Colonic mucosa (tissue), 4 donors: ENCODE results near the gene ARHGEF3. TPM values are rescaled to one million over a fixed set of nuclear protein-coding genes. Genes with fewer than 3 reads are reported as not detected.

Source experiments
- DNase-seq: peaks from one replicate; pipeline ENCODE4 v3.0.0-alpha.2; 2020
- H3K27ac ChIP-seq: fragments of 200-600 bp; one replicate; pipeline ENCODE4 v1.8.0; 2021
- H3K27me3 ChIP-seq: fragments of 200-600 bp; one replicate; pipeline ENCODE4 v1.8.0; 2021
- H3K36me3 ChIP-seq: fragments of 200-600 bp; one replicate; pipeline ENCODE4 v1.8.0; 2021
- H3K4me1 ChIP-seq: fragments of 200-600 bp; one replicate; pipeline ENCODE4 v1.8.0; 2021; ENCODE audit warnings: mild to moderate bottlenecking
- H3K4me3 ChIP-seq: fragments of 200-600 bp; one replicate; pipeline ENCODE4 v1.8.0; 2021
- H3K9ac ChIP-seq, 2 donors: one replicate each; pipeline ENCODE4 v1.7.0; 2013; ENCODE audit warnings: control low read depth in 2 of 2, low read depth in 2 of 2, low read length in 2 of 2
- H3K9me3 ChIP-seq: fragments of 200-600 bp; one replicate; pipeline ENCODE4 v1.8.0; 2021
- intact Hi-C: fragments of 100-400 bp; cut with DNase I; formaldehyde crosslinking; loops from one replicate; pipeline ENCODE4 v1.14.1; 2022
- total RNA-seq, 2 donors: library from RNA; stranded (reverse); fragmentation: NEBNext Ultra II Directional in 1 of 2; extraction: Animal tissue kit (Norgen Biotek cat#: 25700) in 1 of 2; gene quantifications; one replicate each; pipeline ENCODE4 v1.2.1, GENCODE V29; 2021
- TF ChIP-seq, protein P1 (sequence below): fragments of 200-600 bp; IDR thresholded peaks from one replicate; pipeline ENCODE4 v1.8.0; 2022; ENCODE audit warnings: antibody characterized with exemption, mild to moderate bottlenecking
- donor health status: healthy.
- donor health status: DM: no; HTN: no; CAD: no.
- donor health status: DM: no; HTN: no; CAD: no.

Gene ARHGEF3
- total RNA-seq, 2 donors from 2014 or later = 10.2 to 14.7 TPM

DNA sequence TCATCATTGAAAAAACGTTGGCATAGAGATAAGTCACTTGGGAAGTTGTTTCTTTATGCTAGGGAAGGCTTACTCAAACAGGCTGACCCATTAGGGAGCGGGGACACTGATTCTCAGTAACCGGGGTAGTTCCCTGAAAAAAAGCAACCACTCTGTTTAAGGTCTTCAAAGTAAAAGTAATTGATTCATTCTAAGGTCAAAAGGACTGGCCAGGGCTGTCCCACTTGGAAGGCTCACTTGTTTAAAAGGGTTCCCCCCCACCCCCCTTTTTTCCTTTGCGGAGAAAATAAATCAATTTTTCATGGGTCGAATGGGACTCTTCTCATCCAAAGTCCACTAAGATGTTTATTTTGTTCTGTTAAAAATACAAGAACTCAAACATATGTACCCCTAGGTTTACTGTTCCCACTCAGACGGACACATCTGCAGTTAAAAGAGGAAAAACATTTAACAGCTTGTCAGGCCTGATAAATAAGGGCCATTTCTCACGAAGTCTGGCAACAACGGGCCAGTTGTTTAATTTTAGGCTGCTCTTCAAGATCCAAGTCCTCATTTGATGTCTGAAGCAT lies 53.0 kb downstream of the ARHGEF3 start:
- Histone ChIP-seq H3K9ac (no peak overlapping the region), H3K4me3 (no peak overlapping the region), H3K27me3 (no peaks in the 10 kb centered on the region), H3K36me3 (no peaks in the 10 kb centered on the region), H3K9me3 (no peaks in the 10 kb centered on the region), H3K4me1 (no peaks in the 10 kb centered on the region), H3K27ac (no peak overlapping the region)
- intact Hi-C loops = no loop called here
- no peak for DNase-seq
- TF ChIP-seq, protein P1, sequence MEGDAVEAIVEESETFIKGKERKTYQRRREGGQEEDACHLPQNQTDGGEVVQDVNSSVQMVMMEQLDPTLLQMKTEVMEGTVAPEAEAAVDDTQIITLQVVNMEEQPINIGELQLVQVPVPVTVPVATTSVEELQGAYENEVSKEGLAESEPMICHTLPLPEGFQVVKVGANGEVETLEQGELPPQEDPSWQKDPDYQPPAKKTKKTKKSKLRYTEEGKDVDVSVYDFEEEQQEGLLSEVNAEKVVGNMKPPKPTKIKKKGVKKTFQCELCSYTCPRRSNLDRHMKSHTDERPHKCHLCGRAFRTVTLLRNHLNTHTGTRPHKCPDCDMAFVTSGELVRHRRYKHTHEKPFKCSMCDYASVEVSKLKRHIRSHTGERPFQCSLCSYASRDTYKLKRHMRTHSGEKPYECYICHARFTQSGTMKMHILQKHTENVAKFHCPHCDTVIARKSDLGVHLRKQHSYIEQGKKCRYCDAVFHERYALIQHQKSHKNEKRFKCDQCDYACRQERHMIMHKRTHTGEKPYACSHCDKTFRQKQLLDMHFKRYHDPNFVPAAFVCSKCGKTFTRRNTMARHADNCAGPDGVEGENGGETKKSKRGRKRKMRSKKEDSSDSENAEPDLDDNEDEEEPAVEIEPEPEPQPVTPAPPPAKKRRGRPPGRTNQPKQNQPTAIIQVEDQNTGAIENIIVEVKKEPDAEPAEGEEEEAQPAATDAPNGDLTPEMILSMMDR = no peak

DNA sequence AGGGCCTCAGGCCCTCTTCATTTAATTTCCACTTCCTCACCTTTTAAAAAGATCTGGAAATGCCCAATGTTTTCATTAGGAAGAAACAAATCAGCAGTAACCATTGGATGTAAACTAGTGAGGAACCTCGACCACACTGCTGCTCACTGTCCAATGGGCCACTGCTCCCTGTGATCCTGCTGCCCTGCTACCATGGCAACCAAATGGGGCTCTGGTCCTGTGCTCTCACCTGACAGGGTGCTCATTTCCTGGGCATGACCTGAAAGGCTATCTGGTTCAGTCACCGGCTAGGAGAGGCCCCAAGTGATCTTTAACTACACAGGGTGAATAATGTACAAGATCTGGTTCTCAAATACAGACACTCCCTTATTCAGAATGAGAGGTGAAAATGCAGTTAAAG lies 54.6 kb downstream of the ARHGEF3 start:
- Histone ChIP-seq H3K27ac (no peak overlapping the region), H3K9me3 (no peaks in the 10 kb centered on the region), H3K9ac (no peak overlapping the region), H3K36me3 (no peaks in the 10 kb centered on the region), H3K4me1 (no peaks in the 10 kb centered on the region), H3K4me3 (no peak overlapping the region), H3K27me3 (no peaks in the 10 kb centered on the region)
- no peak for DNase-seq
- intact Hi-C loops = no loop called here
- TF ChIP-seq, protein P1 = no peak

DNA sequence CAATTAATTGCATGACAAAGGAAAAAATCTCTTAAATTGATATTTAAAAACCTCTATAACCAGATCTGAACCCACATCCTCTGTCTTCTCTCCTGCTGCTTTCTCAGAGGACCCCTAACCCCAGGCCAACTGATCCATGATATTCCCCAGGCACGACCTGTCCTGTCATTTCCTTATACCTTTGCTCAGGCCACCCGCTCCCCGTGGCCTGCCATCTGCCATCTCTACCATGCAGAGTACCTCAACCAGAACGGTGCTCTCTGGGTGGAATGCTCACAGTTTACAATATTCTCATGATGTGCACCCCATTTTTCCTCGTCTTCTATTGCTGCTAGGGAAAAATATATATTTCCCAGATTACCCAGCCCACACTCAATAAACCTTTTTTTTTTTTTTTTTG lies 57.7 kb downstream of the ARHGEF3 start:
- DNase-seq = no peak
- H3K9me3 ChIP-seq = no peaks in the 10 kb centered on the region
- H3K4me1 ChIP-seq = no peaks in the 10 kb centered on the region
- H3K27ac ChIP-seq = no peak overlapping the region
- TF ChIP-seq, protein P1 = no peak
- no peak overlapping the region for H3K9ac ChIP-seq
- intact Hi-C loops = no loop called here
- H3K36me3 ChIP-seq = no peaks in the 10 kb centered on the region
- H3K27me3 ChIP-seq = no peaks in the 10 kb centered on the region
- no peak overlapping the region for H3K4me3 ChIP-seq

DNA sequence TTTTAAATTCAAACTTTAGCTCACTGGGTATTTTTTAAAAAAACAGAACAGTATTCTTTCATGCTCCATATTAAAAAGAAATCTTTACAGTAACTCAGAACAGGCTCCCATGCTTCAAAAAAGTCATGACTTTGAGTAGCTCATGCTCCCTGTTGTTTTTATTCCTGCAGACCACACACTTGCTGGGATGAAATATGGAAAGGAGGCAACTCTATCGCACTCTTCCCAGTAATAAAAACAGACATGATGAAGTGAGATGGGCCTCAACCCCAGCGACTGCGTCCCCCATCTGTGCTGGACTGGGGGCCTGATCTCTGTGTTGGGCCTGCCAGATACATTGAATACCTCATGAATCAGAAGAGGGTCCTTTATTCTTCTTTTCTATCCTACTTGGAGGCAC lies 58.9 kb downstream of the ARHGEF3 start:
- no peak overlapping the region for H3K9ac ChIP-seq
- DNase-seq = no peak
- intact Hi-C loops = no loop called here
- H3K27me3 ChIP-seq = no peaks in the 10 kb centered on the region
- H3K9me3 ChIP-seq = no peaks in the 10 kb centered on the region
- TF ChIP-seq, protein P1 = no peak
- H3K4me3 ChIP-seq = no peak overlapping the region
- no peaks in the 10 kb centered on the region for H3K36me3 ChIP-seq
- H3K4me1 ChIP-seq = no peaks in the 10 kb centered on the region
- H3K27ac ChIP-seq = no peak overlapping the region

DNA sequence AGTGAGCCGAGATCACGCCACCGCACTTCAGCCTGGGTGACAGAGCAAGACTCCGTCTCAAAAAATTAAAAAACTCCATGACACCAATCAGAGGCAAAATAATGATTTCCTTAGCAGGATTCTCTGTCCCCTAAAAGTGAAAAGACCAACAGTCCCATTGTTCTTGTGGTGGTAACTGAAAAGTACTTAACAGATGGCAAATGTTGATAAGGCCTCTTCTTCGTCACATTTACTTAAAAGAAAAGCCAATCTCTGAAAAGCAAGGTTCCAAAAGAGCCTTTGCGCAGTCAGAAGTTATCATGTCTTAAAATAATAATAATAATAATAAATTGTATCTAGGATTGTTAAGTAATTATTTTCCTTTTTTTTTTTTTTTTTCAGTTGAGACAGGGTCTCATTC lies 62.7 kb downstream of the ARHGEF3 start:
- DNase-seq = no peak
- TF ChIP-seq, protein P1 = no peak
- Histone ChIP-seq H3K4me1 (no peaks in the 10 kb centered on the region), H3K27ac (no peak overlapping the region), H3K4me3 (no peak overlapping the region), H3K9ac (no peak overlapping the region), H3K36me3 (no peaks in the 10 kb centered on the region), H3K9me3 (no peaks in the 10 kb centered on the region), H3K27me3 (no peaks in the 10 kb centered on the region)
- intact Hi-C loops = no loop called here
